Retinal pigment epithelial cell (primary cell): Measurements from ENCODE around the gene ITGA11.

Source experiments
- DNase-seq: peaks from one replicate; pipeline ENCODE4 v3.0.0-alpha.2; 2010; ENCODE audit warnings: low read depth
- H3K4me3 ChIP-seq: 2 replicates; pipeline ENCODE4 v1.5.1; 2011; ENCODE audit warnings: mild to moderate bottlenecking, low read length, control low read depth, moderate library complexity
- CTCF ChIP-seq: conservative IDR thresholded peaks from 2 replicates; pipeline ENCODE4 v1.5.1; 2011; ENCODE audit warnings: low read depth, low read length, control low read depth, inconsistent platforms

The ITGA11 gene

GRCh38 chr15:68348081-68348480 lies 83.9 kb downstream of the ITGA11 start:
- TF ChIP-seq CTCF = no peak
- DNase-seq = no peak
- no peak overlapping the region for H3K4me3 ChIP-seq

- no peak overlapping the region for H3K4me3 ChIP-seq
- no peak for DNase-seq
- no peak for TF ChIP-seq CTCF
Measured at GRCh38 chr15:68347392-68347791, 84.6 kb downstream of the ITGA11 start.

- DNase-seq = no peak
- no peak for TF ChIP-seq CTCF
- no peak overlapping the region for H3K4me3 ChIP-seq
Measured at GRCh38 chr15:68346979-68347378, 85.0 kb downstream of the ITGA11 start.

- TF ChIP-seq CTCF = no peak
- H3K4me3 ChIP-seq = no peak overlapping the region
- DNase-seq = no peak
Measured at GRCh38 chr15:68345481-68345880, 86.5 kb downstream of the ITGA11 start.

- no peak overlapping the region for H3K4me3 ChIP-seq
- no peak for DNase-seq
- no peak for TF ChIP-seq CTCF
Measured at GRCh38 chr15:68344600-68344999, 87.4 kb downstream of the ITGA11 start.

GRCh38 chr15:68343579-68344225 lies 88.3 kb downstream of the ITGA11 start:
- no peak for DNase-seq
- H3K4me3 ChIP-seq = no peak overlapping the region
- no peak for TF ChIP-seq CTCF
